Measurements from ENCODE around the gene MRPL33. TPM values are rescaled to one million over a fixed set of nuclear protein-coding genes. Genes with fewer than 3 reads are reported as not detected.

Gene MRPL33
- polyA plus RNA-seq, 1 of the 3 experiments (the other 2 are of a cell fraction), result 132 TPM

- TF ChIP-seq CTCF (IDR thresholded peaks at IDR 0.05) (no peak), REST (IDR thresholded peaks at IDR 0.05; ENCODE audit: low read depth, low read length) (no peak), NRF1 (IDR thresholded peaks at IDR 0.05; ENCODE audit: low read depth, low read length) (no peak)
Observed at GRCh38 chr2:27776097-27776496, 4.6 kb downstream of the MRPL33 start (continued).

GRCh38 chr2:27776696-27777095, 5.2 kb downstream of the MRPL33 start:
- WGBS (ENCODE audit: low lambda C conversion rate), result 77% methylated on average over 3 of the region's 3 CpGs
- ChIA-PET CTCF (interaction anchor here (0.7 to 1.9 kb wide), 12 partner anchors 9 to 624 kb away, joined by 3 to 9 read pairs (median 4); partner anchors contain the start of gene FOSL2), POLR2A (interaction anchor here (0.6 kb wide), 1 partner anchor 322 kb away, joined by 4 read pairs; no protein-coding TSS in a partner anchor)
- Histone ChIP-seq H3K9me3 (no peaks in the 10 kb centered on the region), H3K27ac (ENCODE audit: low read depth in 2 of 2, low read length in 1 of 2) (no peak overlapping the region), H4K20me1 (ENCODE audit: insufficient read depth) (no peaks in the 10 kb centered on the region), H3K79me2 (ENCODE audit: insufficient read depth) (peaks cover 96% of the 10 kb centered on the region), H3K9me2 (no peaks in the 10 kb centered on the region), H2AFZ (ENCODE audit: low read depth) (no peak overlapping the region), H3K4me2 (no peak overlapping the region), H3K9ac (no peak overlapping the region), H3K4me1 (ENCODE audit: control insufficient read depth in 1 of 2, insufficient read depth in 2 of 2, low read depth in 1 of 2, low read length in 1 of 2) (peaks cover 0 to 17% of the 10 kb centered on the region in 2 experiments; a peak in 3 of 4 replicates), H3K36me3 (replicated peaks in 1 of 2; ENCODE audit: control insufficient read depth in 1 of 2, insufficient read depth in 2 of 2, low read length in 1 of 2) (peaks cover 50 to 53% of the 10 kb centered on the region in 2 experiments), H3F3A (replicated peaks; ENCODE audit: insufficient read depth) (no peaks in the 10 kb centered on the region), H3K27me3 (ENCODE audit: insufficient read depth) (no peaks in the 10 kb centered on the region), H3K4me3 (ENCODE audit: low read depth in 2 of 2, low read length in 1 of 2) (no peak overlapping the region)
- no peak for DNase-seq
- TF ChIP-seq SMC3 (IDR thresholded peaks at IDR 0.05; ENCODE audit: low read depth, low read length), result no peak
- no peak for TF ChIP-seq RAD21 (IDR thresholded peaks at IDR 0.05; ENCODE audit: low read length)
- TF ChIP-seq ELF1 (IDR thresholded peaks at IDR 0.05), result no peak
- TF ChIP-seq FOSL2 (IDR thresholded peaks at IDR 0.05; ENCODE audit: borderline replicate concordance, low read depth), result no peak
- no peak for TF ChIP-seq IRF3 (IDR thresholded peaks at IDR 0.05; ENCODE audit: low read depth, low read length)

Data from SK-N-SH (cell line).